HG02981 (cell line): ENCODE measurements around the gene CNTN5.

Source experiments
- ATAC-seq: cut with Tn5 transposase; IDR thresholded peaks from one replicate; pipeline ENCODE4 v1.9.1; 2021; ENCODE audit warnings: mild to moderate bottlenecking, moderate library complexity; ENCODE audit not compliant: unreplicated experiment

The CNTN5 gene

DNA sequence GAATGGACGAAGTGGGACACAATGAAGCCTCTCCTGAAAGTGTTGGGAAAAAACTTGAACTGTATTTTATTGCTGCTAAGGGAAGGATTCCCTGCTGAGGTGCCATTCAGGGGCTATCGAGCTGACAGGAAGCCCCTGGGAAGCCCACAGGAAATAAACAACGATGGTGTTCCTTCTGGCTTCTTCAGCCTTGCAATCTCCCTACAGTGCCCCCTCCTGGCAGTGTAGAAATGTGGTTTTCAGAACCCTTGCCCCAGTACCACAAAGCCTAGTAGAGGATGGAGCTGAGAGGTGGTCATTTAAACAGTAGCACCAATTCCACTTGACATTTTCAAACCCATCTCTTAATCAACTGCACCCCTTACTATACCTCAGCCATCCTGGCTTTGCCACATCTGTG lies 989.6 kb downstream of the CNTN5 start:
- ATAC-seq = no peak

DNA sequence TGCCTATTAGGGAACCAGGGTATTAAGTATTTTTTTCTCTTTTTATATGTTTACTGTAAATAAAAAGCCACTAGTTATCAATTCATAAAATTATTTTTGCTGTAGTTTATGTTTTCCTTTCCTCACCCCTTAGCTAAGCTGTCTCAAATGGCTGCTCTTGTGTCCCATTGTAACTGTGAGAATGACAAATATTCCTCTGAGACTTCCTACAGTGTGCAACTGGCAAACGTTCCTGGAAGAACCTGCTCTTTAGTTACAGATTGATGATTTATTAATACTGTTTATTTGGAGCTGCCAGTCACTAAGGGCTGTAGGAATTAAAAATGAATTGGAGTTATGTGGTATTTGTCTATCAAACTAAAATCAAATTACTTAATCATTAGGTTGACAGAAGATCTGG lies 990.9 kb downstream of the CNTN5 start:
- ATAC-seq = no peak

DNA sequence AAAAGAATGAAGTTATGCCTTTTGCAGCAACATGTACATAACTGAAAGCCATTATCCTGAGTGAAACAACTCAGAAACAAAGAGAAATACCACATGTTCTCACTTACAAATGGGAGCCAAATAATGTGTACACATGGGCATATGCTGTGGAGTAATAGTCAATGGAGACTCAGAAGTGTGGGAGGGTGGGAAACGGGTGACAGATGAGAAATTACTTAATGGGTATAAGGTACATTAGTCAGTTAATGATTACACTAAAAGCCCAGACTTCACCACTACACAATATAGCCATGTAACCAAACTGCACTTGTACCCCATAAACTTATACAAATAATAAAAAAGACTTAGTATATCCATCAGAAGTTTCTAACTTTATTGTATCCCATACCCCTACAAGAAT lies 992.3 kb downstream of the CNTN5 start:
- no peak for ATAC-seq

DNA sequence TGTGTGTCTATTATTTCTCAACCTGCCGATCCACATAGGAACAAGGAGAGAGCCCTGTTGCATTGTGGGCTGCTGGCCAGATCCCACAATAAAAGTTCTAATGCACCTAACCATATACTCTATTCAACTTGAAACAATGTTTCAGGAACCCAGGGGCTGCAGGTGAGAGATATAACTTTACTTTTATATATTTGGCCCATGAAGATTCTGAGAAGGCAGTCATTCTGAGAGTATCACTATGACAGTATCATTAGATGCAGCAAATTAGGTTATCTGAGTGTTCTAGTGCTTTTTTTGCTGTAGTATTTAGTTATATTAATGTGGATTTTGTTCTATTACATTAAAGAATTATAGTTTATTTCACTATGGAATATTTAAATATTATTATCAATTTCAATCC lies 1011.2 kb downstream of the CNTN5 start:
- ATAC-seq = no peak

DNA sequence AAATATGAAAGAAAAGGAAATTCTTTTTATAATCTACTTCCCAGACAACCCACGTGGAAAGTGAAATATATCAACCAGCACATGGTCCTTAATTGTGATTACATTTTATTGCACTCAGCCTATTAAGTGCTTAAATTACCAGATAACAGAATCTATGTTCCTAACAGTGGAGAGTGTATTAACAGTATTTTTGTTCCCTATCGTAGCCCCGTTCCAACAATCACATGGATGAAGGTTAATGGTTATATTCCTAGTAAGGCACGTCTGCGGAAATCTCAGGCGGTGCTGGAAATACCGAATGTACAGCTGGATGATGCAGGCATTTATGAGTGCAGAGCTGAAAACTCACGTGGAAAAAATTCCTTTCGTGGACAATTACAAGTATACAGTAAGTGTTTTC lies 1040.3 kb downstream of the CNTN5 start:
- no peak for ATAC-seq

DNA sequence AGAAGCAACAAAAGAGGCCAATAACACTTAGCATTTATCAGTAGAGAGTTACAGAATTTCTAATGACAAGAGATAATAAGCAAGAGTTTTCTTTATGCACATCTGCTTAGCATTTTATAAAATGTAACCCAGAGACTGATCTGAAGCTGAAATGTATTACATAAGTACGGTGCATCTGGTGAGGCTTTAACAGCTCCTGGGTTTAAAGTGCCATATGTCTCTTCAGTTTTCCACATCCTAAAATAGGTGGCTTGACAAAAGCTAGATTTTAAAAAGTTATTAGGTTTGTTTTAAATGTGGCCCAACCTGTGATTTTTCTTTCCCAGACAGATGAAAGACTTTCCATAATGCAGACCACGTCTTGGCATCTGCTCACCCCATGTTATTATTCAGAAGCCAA lies 1045.7 kb downstream of the CNTN5 start:
- no peak for ATAC-seq

DNA sequence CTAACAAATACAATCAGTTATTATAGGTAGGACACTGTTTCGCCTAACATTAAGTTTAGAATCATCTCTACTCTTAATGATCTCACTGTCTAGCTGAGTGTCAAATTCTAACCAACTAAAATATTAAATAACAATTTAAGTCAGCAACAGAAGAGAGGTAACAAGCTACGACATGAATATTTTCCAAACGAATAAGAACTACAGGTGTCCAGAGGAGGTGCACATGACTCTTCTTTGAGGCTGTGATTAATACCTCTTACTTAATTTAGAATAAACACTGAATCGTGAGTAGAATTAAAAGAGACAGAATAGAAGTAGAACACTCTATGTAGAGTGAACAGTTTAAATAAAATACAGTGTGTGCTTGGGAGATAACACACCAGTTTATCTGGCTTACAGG lies 1047.4 kb downstream of the CNTN5 start:
- ATAC-seq = no peak

DNA sequence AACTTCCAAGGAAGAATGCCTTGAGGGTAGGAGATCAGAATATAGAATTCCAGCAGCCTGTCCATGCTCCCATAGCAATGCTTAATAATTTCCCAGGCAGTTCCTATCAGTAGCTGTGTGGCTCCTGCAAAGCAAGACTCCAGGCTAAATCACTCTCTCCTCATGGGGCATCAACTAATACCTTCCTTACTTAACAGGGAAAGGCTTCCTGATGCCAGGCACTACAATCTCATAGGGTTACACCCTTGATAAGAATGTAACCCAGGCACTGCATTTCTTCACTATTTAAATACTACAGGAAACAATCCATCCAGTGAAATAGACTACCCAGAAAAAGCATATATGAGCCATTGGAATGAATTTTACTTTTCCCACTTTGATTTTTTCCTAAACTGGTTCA lies 1051.4 kb downstream of the CNTN5 start:
- ATAC-seq = no peak

DNA sequence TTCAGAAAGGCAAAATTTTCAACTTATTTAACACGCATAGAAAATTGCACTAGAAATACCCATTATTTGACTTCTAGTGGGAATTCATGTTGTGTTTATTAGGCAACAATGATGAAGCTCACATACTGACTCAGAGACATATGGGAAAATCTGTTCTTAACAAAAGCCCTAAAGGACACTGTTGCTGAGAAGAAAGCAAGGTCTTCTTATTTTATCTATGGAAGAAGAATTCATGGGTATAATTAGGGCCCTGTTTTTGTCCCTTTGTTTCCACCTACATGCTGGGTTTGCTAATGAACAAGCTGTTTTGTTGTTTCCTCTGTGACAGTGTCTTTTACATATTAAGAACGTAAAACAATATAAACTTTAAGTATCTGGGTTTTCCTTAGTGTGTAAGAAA lies 1059.6 kb downstream of the CNTN5 start:
- no peak for ATAC-seq

DNA sequence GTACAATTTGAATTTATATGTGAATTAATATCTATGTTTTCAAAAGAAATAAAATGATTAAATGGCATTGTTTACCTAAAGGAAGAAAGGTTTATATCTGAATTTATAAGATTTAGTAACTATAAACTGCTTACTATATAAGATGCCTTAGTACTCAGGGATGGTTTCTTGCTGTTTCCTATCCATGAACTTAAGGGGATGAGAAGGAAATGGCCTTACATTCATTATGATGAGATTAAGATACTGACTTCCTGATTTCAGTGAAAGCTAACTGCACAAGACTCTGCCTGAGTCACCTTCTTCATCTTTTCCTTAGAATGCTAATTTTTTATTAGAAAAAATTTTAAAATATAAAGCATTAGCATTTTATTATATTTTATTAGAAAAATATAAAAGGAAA lies 1060.1 kb downstream of the CNTN5 start:
- ATAC-seq = no peak

DNA sequence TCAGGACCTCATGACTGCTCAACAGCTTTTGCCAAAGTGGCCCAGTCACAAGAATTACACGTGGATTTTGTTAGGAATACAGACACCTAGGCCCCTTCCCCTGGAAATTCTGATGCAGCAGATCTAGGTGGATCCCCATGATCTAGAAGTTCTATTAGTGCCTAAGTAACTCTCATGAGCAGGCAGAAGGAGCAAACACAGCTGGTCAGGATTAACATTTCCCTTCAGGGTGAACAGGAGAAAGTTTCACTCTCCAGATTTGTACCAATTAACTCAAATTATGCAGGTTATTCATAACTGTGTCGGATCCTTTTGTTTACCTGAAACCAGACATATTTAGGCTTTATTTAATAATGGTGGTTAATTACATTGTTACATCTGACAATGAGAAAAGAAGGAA lies 1072.9 kb downstream of the CNTN5 start:
- no peak for ATAC-seq

DNA sequence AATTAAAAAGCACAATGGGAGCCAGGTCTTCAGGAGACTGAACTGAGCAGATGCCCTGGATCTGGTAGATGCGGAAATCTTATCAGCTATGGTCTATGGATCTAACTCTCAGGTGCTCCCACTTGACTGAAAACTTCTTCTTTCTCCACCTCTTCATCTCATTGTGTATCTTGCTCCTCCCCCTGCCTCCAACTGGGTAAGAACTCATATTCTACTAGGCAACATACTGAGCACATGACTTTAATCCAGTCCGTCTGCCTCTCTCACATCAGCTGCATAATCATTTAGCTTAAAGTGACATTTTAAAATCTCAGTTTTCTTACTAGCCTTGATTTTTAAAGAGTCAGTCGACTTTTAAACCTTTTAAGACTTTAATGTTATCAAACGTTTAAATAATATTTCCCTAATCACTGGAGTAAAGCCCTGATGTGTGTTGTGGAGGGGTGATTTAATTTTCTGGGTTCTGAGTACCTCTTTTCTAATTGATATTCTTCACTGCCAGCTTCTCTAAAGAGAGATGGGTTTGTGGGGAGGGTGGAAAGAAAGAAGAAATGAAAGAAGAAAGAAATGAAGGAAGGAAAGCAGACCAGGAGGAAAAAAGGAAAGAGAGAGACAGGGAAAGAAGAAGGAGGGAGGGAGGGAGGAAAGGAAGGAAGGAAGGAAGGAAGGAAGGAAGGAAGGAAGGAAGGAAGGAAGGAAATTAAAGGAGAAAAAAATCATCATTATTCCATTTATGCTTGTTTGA lies 1073.5 kb downstream of the CNTN5 start:
- no peak for ATAC-seq

DNA sequence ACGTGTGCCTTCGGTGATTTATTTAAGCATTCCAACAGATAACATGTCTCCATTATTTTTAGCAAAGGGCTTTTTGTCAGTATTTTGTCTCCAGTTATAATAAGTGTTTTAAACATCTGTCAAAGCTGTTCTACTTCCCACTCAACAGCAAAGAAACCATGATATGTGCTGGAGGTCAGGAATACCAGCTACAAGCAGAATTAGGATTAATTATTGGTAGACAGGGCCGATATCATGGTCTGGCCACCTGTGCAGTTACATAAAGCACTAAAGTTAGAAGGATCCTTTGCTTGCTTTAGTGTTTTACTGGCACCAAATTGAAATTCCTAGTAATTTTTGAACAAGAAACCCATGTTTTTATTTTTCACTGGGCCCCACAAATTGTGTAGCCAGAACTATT lies 1075.1 kb downstream of the CNTN5 start:
- ATAC-seq = no peak

DNA sequence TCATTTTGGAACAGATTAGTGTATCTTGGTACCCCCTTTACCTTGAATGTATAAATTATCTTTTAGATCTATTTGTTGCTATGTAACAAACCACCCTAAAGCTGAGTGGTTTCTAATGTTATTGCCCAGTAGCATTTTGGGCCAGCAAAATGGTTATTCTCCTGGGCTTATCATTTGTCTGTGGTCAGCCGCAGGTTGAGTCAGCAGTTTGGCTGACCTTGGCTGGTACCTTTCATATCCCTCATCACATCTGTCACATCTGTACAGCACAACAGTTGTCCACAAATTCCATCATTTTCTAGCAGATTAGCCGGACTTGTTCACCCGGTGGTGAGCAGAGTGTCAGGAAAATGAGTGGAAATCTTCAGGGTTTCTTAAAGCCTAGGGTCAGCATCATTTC lies 1077.8 kb downstream of the CNTN5 start:
- ATAC-seq = no peak

DNA sequence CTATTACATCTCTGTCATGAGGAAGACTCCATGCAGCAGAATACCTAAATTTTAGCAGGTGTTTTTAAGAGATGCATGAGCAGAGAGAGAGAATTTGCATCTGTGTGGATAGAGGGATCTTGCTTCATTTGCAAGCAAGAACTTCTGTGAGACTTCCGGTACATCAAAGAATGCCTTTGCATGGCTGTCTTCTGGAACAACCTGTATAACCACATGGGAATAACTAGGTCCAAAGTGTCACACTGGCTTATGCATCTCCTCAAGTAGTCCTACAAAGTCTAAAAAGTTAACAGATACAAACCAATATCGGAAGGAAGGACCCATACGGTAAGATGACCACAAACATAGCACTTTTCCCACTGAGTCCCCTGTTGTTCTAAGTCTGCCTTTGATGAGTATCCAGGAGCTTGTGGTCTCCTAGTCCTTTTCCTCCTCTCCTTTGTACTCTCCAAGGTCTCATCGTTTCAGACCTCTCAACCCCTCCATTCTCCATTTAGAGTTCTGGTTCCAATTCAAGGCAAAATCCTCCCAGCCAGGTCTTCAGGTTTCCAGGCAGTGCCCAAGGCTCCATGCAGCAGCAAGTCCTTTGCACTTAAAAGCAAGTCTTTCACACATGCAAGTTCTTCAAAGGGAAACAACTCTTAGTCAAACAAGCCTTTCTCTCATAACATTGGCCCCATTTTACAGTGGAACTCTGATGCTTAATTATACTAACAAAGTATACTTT lies 1084.7 kb downstream of the CNTN5 start:
- no peak for ATAC-seq

DNA sequence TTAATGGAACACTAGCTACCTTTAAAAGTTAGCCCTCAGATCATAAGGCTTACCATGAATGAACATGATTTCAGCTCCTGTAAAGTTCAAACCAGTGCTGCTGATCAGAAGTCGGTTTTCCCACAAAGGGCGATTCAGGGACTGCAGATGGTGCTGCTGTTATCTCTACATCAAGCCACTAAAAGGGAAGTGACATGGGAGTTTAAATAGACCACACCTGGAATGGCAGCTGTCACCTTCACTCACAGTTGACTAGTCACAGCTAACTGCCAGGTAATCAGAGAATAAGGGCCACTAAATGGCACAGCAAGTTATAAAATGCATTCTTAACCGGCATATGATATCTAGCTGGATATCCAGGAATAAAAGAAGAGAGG lies 1085.2 kb downstream of the CNTN5 start:
- ATAC-seq = no peak

DNA sequence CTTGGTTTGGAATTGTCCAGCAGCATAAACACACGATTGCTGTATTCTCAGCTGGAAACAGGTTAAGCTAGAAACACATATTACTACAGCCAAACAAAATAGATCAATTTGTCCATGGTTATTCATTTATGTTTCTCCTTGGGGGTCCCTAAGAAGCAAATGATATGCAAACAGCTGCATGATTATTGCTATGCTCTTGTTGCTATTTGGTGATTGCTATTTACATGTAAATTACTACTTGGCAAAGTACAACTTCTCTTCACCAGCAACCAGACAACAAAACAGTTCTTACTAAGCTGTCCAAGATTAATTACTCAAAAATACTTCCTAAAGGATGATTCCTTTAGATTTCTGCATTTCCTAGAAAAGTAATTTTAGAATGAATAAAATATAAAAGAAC lies 1098.4 kb downstream of the CNTN5 start:
- ATAC-seq = no peak

DNA sequence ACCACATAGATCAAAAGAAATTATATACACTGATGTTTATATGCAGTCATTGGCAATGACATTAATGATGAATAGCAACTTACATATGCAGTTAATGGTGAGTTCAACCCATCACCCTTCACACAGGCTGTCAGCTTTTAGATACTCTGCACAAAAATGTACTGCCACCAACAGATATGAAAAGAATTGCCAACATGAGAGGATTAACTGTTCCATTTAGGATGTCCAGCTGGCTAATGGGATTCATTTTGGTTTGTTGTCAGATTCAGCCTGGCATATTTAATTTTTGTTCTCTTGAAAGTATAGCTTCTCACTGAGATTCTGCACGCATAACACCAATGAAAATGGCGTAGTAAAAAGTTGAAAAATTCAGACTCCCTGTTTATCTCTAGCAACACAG lies 1112.4 kb downstream of the CNTN5 start:
- no peak for ATAC-seq

DNA sequence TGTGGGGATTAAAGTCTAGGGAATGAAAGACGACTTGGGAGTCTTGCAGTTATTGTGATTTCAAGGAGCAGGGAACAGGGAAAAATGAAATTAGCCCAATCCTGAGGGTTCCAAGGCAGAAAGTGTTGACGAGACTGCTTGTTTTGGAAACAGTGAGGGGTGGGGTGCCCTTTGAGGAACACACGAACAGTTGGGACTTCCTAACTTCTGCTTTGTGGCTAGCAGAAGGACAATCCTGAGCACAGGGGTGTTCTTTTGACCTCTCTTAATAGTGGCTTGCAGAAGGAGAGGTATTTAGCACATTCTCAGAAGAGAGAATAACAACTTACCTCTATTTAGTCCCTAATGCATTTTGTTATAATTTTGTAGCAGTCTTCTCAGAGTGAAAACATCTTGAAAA lies 1120.5 kb downstream of the CNTN5 start:
- ATAC-seq = no peak

DNA sequence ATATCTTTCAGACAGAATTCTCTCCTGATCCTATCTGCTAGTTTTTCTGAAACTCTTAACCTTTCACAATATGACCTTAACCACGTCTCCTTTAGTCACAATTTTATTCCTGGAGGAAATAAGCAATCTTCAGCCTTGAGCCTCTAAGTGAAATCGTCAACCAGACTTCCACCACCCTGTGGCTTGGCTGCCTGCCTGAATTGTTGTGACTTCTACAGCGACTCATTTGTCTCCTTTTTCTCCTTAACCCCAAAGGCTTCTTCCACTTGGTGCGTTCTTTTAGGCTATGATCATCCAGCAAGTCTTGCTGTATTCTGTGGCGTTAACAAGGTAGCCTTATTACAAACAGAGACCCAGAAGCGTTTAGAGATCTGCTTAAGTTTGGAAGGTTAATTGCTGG lies 1131.2 kb downstream of the CNTN5 start:
- no peak for ATAC-seq

DNA sequence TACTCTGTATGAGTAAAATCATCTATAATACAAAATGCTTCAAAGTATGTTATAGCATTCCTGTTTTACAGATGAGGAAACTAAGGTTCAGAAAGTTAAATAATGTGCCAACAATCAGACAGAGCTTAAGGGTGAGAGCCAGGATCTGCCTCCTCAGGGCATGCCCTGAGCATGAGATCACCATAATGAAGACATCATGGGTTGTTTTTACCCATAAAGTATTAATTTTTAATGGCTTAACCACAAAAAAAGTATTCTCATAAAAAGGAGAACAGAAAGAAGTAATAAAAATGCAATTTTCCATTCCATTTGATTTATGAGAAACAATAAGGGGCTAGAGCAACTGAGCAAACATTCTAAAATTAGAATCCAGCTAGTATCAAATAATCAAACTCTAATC lies 1132.0 kb downstream of the CNTN5 start:
- ATAC-seq = no peak

DNA sequence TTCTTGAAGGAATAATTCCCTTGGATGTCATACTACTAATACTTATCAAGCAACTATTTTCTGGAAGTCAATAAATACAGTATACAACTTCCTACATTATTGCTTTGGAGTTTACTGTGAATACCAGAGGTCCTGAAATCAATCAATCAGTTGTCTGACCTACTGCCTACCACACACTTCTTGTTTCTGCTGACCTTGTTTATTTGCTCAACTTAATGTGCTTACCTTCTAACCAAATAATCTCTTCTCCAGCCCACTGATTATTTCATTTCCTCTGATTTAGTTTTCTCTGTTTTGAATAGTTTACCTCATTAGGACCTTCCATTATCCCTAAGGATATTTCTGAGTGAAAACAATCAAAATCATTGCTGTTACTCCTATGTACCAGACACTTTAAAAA lies 1142.7 kb downstream of the CNTN5 start:
- no peak for ATAC-seq

DNA sequence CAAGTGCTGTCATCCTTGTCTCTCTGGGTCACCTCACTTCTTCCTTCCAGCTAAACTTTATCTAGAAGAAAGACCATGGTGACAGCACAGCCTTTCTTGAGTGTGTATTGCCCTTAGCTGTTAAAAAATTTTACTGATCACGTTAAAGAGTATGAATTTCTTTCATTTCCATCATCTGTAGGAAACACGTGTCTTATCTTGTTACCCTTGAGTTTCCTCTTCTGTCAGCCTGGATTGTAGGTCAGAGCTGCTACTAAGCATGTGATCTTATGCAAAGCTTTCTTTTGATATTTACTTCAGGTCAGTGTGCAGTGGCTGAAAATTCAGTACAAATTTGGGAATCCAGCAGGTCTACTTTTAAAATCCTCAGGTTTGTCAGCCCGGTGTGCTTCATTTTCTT lies 1154.1 kb downstream of the CNTN5 start:
- no peak for ATAC-seq
